Chondrocyte (in vitro differentiated cells): ENCODE data around the gene CPVL. TPM values are rescaled to one million over a fixed set of nuclear protein-coding genes. Genes with fewer than 3 reads are reported as not detected.

Source experiments
- DNase-seq: peaks from one replicate; pipeline ENCODE4 v3.0.0; 2021; ENCODE audit warnings: mixed read lengths, low spot score
- H3K27ac Mint-ChIP-seq: one replicate; pipeline ENCODE4 v1.8.0; 2021; ENCODE audit warnings: mild to moderate bottlenecking, moderate library complexity, mixed read lengths; ENCODE audit not compliant: unreplicated experiment
- H3K27me3 Mint-ChIP-seq: 2 replicates; pipeline ENCODE4 v1.8.0; 2021; ENCODE audit warnings: low read depth, mixed read lengths
- H3K36me3 Mint-ChIP-seq: 2 replicates; pipeline ENCODE4 v1.8.0; 2021; ENCODE audit warnings: low read depth, mixed read lengths
- H3K4me1 Mint-ChIP-seq: 2 replicates; pipeline ENCODE4 v1.8.0; 2021; ENCODE audit warnings: low read depth, mild to moderate bottlenecking, mixed read lengths
- H3K4me3 Mint-ChIP-seq: one replicate; pipeline ENCODE4 v1.8.0; 2021; ENCODE audit warnings: mild to moderate bottlenecking, moderate library complexity, mixed read lengths; ENCODE audit not compliant: unreplicated experiment
- H3K9me3 Mint-ChIP-seq: 2 replicates; pipeline ENCODE4 v1.8.0; 2021; ENCODE audit warnings: low read depth, mixed read lengths
- CTCF ChIP-seq: fragments of 200-600 bp; sonication (generic); IDR thresholded peaks from 2 replicates; pipeline ENCODE4 v1.5.0; 2021; ENCODE audit warnings: antibody characterized with exemption, mild to moderate bottlenecking, moderate library complexity
- total RNA-seq: library from RNA; stranded (reverse); gene quantifications from 3 replicates; pipeline ENCODE4 v1.2.1, GENCODE V29; 2021

CPVL gene
- total RNA-seq, 1 donor from 2014 or later, result 4.9 TPM

- Mint-ChIP-seq H3K9me3 (peaks cover 5% of the 10 kb centered on the region), H3K27me3 (peaks cover 2% of the 10 kb centered on the region), H3K4me3 (no peak overlapping the region), H3K4me1 (no peaks in the 10 kb centered on the region), H3K36me3 (no peaks in the 10 kb centered on the region), H3K27ac (no peak overlapping the region)
- DNase-seq, result no peak
- TF ChIP-seq CTCF, result no peak
These were observed 13.4 kb downstream of the CPVL start for GRCh38 chr7:29132980-29133379.

- Mint-ChIP-seq H3K36me3 (no peaks in the 10 kb centered on the region), H3K27ac (no peak overlapping the region), H3K4me1 (no peaks in the 10 kb centered on the region), H3K4me3 (no peak overlapping the region), H3K27me3 (peaks cover 2% of the 10 kb centered on the region), H3K9me3 (peaks cover 5% of the 10 kb centered on the region)
- no peak for TF ChIP-seq CTCF
- no peak for DNase-seq
These were observed 14.7 kb downstream of the CPVL start for GRCh38 chr7:29131678-29132077.

- no peak for DNase-seq
- no peak overlapping the region for H3K27ac Mint-ChIP-seq
- H3K4me3 Mint-ChIP-seq, result no peak overlapping the region
- H3K9me3 Mint-ChIP-seq, result no peaks in the 10 kb centered on the region
- no peak for TF ChIP-seq CTCF
- H3K27me3 Mint-ChIP-seq, result peaks cover 2% of the 10 kb centered on the region
- H3K36me3 Mint-ChIP-seq, result no peaks in the 10 kb centered on the region
- H3K4me1 Mint-ChIP-seq, result no peaks in the 10 kb centered on the region
These were observed 16.2 kb downstream of the CPVL start for GRCh38 chr7:29130096-29130495.

GRCh38 chr7:29127527-29127926 lies 18.8 kb downstream of the CPVL start:
- Mint-ChIP-seq H3K4me3 (no peak overlapping the region), H3K27ac (no peak overlapping the region), H3K36me3 (no peaks in the 10 kb centered on the region), H3K27me3 (no peaks in the 10 kb centered on the region), H3K9me3 (no peaks in the 10 kb centered on the region), H3K4me1 (no peaks in the 10 kb centered on the region)
- no peak for DNase-seq
- no peak for TF ChIP-seq CTCF

- TF ChIP-seq CTCF, result no peak
These were observed 19.5 kb downstream of the CPVL start for GRCh38 chr7:29126804-29127203.

More at GRCh38 chr7:29126804-29127203, 19.5 kb downstream of the CPVL start:
- Mint-ChIP-seq H3K4me1 (no peaks in the 10 kb centered on the region), H3K27ac (no peak overlapping the region), H3K9me3 (no peaks in the 10 kb centered on the region), H3K36me3 (no peaks in the 10 kb centered on the region), H3K27me3 (no peaks in the 10 kb centered on the region), H3K4me3 (no peak overlapping the region)
- no peak for DNase-seq
